Body of pancreas (tissue), 4 donors: ENCODE results near the gene HTRA3.

Experiments
- CTCF ChIP-seq, 7 experiments: fragments of 450-650 bp in 4 of 7; fragments of 200-600 bp in 3 of 7; sonication (generic) in 3 of 7; IDR thresholded peaks; one replicate each; pipeline ENCODE4 v1.5.1; 2016 to 2019; ENCODE audit warnings: antibody characterized with exemption in 7 of 7
- POLR2A ChIP-seq, 3 donors: fragments of 450-650 bp; IDR thresholded peaks; one replicate each; pipeline ENCODE4 v1.6.1; 2016; ENCODE audit warnings: antibody characterized with exemption in 3 of 3, mild to moderate bottlenecking in 2 of 3

DNA sequence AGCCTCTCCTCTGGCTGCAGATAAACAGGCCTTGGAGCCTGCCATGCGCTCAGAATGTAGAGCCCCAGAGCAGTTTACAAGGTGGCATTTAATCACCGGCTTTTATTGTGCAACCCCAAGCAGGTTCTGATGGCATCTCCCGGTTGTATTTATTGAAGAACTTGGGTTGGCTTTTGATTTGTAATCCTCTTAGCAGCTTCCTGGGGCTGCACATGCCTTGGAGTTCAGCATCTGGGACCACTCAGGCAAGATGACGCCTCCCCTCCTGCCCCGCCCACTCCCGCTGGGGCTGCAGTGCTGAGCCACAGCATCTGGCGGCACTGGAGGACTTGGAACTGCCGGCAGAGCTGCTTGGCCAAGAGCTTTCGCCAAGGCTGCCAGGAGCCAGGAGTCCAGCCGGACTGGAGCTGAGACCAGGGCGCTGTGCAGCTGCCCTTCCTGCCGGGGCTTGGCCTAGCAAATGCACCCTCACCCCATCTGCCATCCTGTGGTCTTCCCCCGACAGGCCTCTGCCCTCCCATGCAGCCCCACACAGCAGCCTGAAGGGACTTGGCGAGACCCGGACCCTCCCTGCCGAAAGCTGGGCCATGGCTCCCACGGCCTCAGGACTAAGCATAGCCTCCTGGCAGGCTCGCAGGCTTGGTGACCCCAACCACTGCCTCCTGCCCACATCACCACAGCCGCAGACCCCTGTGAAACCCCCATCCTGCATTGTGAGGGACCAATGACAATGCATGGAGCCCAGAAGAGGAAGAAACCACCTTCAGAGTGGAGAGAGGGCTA lies 5.4 kb downstream of the HTRA3 start:
- no peak for TF ChIP-seq CTCF (IDR thresholded peaks at IDR 0.05)
- no peak for TF ChIP-seq POLR2A (IDR thresholded peaks at IDR 0.05)
